ENCODE measurements around the gene PGM5.

The PGM5 gene

DNA sequence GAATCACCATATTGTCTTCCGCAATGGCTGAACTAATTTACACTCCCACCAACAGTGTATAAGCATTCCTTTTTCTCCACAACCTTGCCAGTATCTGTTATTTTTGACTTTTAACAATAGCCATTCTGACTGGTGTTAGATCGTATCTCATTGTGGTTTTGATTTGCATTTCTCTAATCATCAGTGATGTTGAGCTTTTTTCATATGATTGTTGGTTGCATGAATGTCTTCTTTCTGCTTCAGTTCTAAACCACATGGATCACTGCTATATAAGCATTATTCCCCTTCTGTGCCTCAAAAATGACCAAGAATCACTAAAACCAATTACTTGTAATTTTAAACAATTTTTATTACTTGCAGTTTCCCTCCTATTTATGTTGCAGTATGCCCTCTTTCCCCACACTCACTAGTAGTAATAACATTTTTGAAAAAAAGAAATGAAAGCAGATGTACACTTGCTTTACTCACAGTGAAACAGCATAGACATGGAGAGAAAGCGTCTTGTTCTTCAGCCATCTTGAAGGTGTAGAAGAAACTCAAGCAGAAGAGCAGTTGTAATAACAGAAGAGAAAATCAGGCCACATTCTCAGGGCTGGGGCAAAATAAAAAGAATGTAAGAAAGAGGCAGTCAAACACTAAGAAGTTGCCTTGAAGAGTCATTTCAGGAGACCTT is 188.8 kb downstream of the PGM5 start:
- no peaks in the 10 kb centered on the region for H3K4me1 ChIP-seq (ENCODE audit: low read depth, poor library complexity, severe bottlenecking)
- H3K9ac ChIP-seq: no peak overlapping the region
- no peak overlapping the region for H3K4me2 ChIP-seq
- H3K27me3 ChIP-seq (ENCODE audit: insufficient read depth, low read depth): no peaks in the 10 kb centered on the region
- no peak overlapping the region for H3K27ac ChIP-seq
- H3K36me3 ChIP-seq (ENCODE audit: insufficient read depth): no peaks in the 10 kb centered on the region
- H4K20me1 ChIP-seq (ENCODE audit: insufficient read depth): no peaks in the 10 kb centered on the region
- TF ChIP-seq, protein P1, sequence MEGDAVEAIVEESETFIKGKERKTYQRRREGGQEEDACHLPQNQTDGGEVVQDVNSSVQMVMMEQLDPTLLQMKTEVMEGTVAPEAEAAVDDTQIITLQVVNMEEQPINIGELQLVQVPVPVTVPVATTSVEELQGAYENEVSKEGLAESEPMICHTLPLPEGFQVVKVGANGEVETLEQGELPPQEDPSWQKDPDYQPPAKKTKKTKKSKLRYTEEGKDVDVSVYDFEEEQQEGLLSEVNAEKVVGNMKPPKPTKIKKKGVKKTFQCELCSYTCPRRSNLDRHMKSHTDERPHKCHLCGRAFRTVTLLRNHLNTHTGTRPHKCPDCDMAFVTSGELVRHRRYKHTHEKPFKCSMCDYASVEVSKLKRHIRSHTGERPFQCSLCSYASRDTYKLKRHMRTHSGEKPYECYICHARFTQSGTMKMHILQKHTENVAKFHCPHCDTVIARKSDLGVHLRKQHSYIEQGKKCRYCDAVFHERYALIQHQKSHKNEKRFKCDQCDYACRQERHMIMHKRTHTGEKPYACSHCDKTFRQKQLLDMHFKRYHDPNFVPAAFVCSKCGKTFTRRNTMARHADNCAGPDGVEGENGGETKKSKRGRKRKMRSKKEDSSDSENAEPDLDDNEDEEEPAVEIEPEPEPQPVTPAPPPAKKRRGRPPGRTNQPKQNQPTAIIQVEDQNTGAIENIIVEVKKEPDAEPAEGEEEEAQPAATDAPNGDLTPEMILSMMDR (conservative IDR thresholded peaks at IDR 0.05; ENCODE audit: low read depth, low read length): no peak
- H2AFZ ChIP-seq (ENCODE audit: low read depth): no peak overlapping the region
- no peaks in the 10 kb centered on the region for H3K79me2 ChIP-seq (ENCODE audit: insufficient read depth, low read depth)
- H3K4me3 ChIP-seq (IDR thresholded peaks at IDR 0.05; ENCODE audit: insufficient read depth, low read depth, low read length): no peak overlapping the region

DNA sequence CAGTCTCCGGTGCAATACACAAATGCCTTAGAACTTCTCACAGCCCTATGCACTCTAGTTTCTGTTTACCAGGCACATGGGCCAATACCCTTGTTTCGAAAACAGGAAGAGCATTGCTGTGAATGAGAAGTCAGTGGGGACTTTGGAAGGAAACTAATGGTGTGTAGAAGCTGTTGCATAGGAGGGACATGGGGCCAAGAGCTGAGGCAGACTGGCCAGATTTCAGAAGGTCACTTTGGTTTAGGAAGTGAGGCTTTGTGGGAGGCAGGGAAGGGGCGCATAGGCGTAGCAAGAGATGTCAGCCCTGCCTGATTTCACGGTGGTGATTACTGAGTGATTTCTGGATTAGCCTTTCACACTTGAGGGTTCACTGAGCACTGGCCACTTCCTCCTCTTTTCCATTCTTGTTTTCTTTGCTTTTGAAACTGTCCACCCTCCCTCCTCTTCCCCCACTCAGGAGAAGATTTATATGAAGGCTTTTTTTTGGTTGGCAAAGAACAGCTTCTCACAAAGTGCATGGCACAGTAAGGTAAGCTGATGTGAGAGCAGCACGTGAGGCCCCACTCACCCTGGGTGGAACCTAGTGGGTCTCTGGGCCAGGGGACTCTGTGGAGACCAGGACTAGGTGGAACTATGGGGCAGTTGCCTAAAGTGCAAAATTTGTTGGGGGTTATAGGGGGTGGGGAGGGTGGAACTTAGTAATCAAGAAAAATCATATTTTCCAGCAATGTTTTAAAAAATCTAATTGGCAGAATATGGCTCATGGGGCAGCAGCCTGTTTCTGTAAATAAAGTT is 190.4 kb downstream of the PGM5 start:
- H3K4me3 ChIP-seq (IDR thresholded peaks at IDR 0.05; ENCODE audit: insufficient read depth, low read depth, low read length): no peak overlapping the region
- peak overlapping the region; percentile 23; the same call in 1 of the 2 replicates for H2AFZ ChIP-seq (ENCODE audit: low read depth)
- H3K79me2 ChIP-seq (ENCODE audit: insufficient read depth, low read depth): no peaks in the 10 kb centered on the region
- H3K27ac ChIP-seq: no peak overlapping the region
- no peaks in the 10 kb centered on the region for H3K27me3 ChIP-seq (ENCODE audit: insufficient read depth, low read depth)
- no peak overlapping the region for H3K9ac ChIP-seq
- TF ChIP-seq, protein P1 (conservative IDR thresholded peaks at IDR 0.05; ENCODE audit: low read depth, low read length): no peak
- no peaks in the 10 kb centered on the region for H4K20me1 ChIP-seq (ENCODE audit: insufficient read depth)
- H3K4me2 ChIP-seq: no peak overlapping the region
- H3K36me3 ChIP-seq (ENCODE audit: insufficient read depth): no peaks in the 10 kb centered on the region
- H3K4me1 ChIP-seq (ENCODE audit: low read depth, poor library complexity, severe bottlenecking): no peaks in the 10 kb centered on the region

DNA sequence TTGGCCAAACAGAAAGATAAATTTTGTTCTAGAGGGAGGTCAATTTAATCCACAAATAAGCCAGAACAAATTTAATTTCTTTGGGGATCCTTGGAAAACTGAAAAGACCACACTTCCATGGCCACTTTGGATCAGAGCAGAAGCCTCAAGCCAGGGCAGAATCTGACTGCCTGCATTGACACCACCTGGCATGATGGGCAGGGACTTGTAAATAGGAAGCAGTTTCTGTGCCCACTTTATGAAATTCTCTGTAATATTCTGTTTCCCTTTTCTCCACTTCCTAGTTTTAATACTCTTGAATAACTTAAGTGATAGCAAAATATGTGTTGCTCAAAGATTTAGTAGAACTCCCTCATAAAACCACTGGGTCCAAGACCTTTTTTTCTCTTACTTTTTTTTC is 191.0 kb downstream of the PGM5 start:
- TF ChIP-seq, protein P1 (conservative IDR thresholded peaks at IDR 0.05; ENCODE audit: low read depth, low read length): no peak
- Histone ChIP-seq H3K79me2 (ENCODE audit: insufficient read depth, low read depth) (no peaks in the 10 kb centered on the region), H3K27ac (no peak overlapping the region), H3K36me3 (ENCODE audit: insufficient read depth) (no peaks in the 10 kb centered on the region), H3K4me1 (ENCODE audit: low read depth, poor library complexity, severe bottlenecking) (no peaks in the 10 kb centered on the region), H4K20me1 (ENCODE audit: insufficient read depth) (no peaks in the 10 kb centered on the region), H2AFZ (ENCODE audit: low read depth) (no peak overlapping the region), H3K4me3 (IDR thresholded peaks at IDR 0.05; ENCODE audit: insufficient read depth, low read depth, low read length) (no peak overlapping the region), H3K9ac (no peak overlapping the region), H3K27me3 (ENCODE audit: insufficient read depth, low read depth) (no peaks in the 10 kb centered on the region), H3K4me2 (no peak overlapping the region)

DNA sequence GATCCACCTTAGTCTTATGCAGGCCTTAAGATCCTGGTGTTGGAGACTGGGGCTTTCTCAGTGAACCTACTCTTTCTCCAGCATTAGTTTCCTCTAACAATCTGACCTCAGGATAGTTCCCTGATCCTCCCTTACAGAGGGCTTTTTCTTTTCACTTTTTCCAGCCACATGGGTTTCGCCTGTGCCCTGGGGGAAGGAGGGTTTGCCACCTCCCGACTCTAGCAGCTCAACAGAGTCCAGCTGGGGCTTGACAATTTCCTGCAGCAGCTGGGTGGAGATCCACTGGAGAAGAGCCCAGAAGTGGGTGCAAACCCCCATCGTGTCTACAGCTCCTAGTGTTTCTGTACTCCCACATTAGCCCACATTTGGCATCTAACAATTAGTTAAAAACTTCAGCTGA is 191.8 kb downstream of the PGM5 start:
- Histone ChIP-seq H3K4me1 (ENCODE audit: low read depth, poor library complexity, severe bottlenecking) (no peaks in the 10 kb centered on the region), H3K36me3 (ENCODE audit: insufficient read depth) (no peaks in the 10 kb centered on the region), H3K4me2 (no peak overlapping the region), H4K20me1 (ENCODE audit: insufficient read depth) (no peaks in the 10 kb centered on the region), H3K4me3 (IDR thresholded peaks at IDR 0.05; ENCODE audit: insufficient read depth, low read depth, low read length) (no peak overlapping the region), H3K9ac (no peak overlapping the region), H3K27ac (no peak overlapping the region), H3K79me2 (ENCODE audit: insufficient read depth, low read depth) (no peaks in the 10 kb centered on the region), H3K27me3 (ENCODE audit: insufficient read depth, low read depth) (no peaks in the 10 kb centered on the region), H2AFZ (ENCODE audit: low read depth) (no peak overlapping the region)
- TF ChIP-seq, protein P1 (conservative IDR thresholded peaks at IDR 0.05; ENCODE audit: low read depth, low read length): no peak
